NCI-H1105 (cell line): ENCODE results near the gene CYGB.
"Not testable (repeated sequence)": the region's sequence is repeated elsewhere in the genome, so short reads cannot be mapped to it uniquely, and the experiment has no call there.

Source experiments
- DNase-seq: peaks from one replicate; lab custom pipeline; 2025; lab: John Stamatoyannopoulos, UW

Gene CYGB

GRCh38 chr17:76538281-76538931 lies 897 bp upstream of the CYGB start:
- DNase-seq, result no peak

DNA sequence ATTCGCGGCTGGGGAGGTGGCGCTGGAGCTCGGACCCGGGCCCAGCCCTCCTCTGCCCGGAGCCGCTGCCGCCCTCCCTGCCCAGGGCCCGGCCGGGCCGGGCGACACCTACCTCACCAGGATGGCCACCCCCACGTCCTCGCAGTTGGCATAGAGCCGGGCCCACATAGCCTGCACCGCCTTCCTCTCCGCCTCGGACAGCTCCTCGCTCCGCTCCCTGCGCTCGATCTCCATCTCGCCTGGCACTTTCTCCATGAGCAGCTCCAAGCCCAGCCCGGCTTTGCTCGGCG lies 276 bp downstream of the CYGB start:
- no peak for DNase-seq

DNA sequence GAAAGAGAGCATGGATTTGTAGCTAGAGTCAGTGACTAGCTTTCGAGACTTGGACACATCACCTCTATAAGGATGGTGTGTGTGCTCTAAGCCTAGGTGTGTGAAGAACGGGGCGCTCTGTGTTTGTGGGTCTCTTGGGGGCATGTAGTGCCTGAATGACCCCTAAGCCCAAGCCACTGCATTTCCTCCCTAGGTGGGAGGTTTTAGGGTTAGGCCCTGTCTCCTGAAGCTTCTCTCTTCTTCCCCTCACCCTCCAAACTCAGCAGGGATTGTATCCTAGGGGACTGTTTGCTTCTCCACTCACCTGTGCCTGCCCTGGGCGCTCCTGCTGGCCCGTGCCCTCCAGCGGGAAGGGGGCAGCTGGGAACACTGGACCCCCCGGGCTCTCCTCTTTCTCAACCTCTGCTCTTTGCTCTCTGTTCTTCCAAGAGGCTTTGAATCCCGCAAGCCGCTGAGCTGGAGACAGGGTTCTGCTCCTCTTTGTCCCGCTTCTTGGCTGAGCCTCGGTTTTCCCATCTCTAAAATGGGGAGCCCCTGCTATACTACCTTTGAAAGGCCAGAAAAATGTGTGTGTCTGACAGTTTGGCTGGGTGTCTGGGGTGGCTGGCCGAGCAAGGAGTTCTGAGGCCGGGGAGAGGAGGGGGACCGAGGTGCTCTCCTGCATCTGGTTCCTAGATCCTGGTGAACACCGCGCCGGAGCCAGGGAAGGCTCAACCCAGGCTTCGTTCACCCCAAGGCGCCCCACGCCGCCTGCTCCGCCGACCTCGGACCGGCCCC lies 810 bp downstream of the CYGB start:
- DNase-seq, result no peak

DNA sequence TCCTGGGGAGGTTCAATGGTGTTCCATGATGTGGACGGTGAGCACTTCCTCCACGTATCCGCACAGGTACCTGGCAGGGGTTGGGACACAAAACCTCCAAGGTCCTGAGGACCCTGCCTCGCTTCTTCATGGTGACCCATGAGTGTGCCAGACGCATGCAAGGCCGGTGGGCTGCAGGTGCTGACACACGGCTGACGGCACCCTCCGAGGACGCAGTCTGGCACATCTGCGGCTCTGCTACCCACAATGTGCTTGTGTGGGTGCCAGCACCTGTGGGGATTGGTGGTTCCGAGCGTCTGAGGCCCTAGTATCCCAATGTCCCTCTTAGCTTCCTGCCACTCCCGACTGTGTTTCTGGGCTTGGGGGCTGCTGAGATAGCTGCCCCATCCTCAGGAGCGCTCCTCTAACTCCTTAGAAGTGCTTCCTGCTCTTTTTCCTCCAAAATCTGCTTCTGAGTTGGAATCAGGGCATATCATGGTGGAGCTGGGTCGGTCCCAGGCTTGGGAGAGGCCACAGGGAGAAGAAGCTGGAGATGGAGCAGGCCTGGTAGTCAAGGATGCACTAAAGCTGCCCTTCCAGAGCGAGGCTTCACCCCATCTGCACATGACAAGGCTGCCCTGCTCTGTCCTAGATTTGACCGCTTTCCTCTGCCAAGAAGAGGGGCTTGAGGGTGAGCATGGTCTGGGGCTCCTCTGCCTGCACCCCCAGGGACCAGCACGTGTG lies 1.6 kb downstream of the CYGB start:
- DNase-seq, result no peak

DNA sequence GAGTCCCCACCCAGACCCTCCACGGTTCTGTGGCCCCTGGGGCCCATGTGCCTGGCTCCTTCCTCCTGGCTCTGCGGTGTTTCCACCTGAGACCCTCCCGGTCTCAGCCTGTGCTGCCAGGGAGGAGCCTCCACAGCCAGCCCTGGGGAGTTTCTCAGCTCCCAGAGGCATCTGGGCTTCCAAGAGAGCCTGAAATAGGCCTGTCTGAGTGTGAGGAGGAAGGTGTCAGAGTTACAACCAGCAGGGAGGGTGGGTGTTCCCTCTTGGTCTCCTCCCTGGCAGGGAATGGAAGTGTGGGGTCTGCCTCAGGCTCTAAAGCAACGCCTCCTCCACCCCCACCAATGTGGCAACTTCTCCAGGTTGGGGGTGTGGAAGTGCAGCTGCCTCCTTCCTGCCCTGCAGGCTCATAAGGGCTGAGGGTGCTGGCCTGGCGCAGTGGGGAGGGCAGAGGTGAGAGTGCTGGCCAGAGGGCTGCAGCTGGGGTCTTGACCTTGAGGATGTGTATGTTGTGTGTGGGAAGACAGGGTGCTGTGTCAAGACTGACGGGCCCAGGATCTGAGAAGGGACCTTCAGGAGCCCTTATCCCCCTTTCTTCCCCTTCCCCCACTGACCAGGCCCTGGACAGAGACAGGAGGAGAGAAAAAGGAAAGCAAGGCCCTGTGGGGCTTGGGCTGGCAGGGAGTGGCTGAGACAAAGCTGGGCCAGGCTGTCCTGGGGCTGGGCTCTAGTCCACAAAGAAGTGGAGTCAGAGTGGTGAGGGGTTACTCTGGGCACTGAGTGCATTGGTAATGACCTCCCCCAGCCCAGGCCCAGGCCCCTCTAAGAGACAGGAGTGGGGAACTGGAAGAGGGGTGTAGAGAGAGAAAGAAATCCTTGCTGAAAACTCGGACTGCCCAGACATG lies 2.4 kb downstream of the CYGB start:
- no peak for DNase-seq

GRCh38 chr17:76533640-76534359 lies 3.7 kb downstream of the CYGB start:
- DNase-seq, result not testable (repeated sequence)

DNA sequence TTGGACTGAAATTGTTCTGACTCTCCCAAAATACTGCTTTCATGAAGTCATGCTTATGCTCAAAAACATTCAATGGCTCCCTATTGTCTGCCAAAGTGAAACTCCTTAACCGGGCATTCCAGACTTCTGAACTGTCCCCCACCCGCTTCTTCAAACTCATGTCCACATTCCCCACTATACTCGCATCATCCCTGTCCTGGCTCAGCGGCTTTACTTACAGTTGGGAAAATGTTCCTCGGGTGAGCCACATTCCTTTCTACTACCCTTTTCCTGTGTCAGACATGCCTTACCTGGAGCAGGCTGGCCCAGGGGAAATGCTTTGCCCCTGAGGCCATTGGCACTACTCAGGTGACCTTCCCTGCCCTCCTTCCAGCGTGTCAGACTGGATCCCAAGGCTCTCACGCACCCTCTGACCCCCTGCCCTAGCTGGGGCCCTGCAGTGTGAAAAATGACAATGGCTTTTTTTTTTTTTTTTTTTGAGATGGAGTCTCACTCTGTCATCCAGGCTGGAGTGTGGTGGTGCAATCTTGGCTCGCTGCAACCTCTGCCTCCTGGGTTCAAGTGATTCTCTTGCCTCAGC lies 5.3 kb downstream of the CYGB start:
- DNase-seq, result no peak

DNA sequence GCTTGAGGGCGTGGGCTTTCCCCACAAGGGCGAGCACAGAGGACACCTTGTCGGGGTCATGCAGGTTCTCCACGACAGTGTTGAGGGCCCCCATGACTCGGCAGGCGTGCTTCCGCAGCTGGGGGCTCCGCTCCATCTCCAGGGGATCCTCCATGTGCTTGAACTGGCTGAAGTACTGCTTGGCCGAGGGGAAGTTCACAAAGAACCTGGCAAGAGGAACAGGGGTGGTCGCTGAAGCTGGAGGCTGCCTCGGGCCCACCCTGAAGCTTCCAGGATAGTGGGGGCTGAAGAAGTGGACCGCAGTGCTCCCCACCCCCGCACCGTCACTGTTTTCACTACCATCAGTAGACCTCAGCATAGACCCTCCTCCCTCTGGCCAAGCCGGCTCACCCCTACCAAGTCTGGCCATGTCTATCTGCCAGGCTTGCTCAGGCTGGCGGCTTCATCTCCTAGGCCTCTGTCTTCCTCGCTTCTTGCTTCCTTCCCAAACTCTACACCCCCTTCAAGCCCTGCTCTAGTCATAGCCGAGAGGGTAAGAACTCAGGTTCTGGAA lies 5.9 kb downstream of the CYGB start:
- DNase-seq, result no peak

GRCh38 chr17:76530811-76531485 lies 6.6 kb downstream of the CYGB start:
- DNase-seq, result no peak

DNA sequence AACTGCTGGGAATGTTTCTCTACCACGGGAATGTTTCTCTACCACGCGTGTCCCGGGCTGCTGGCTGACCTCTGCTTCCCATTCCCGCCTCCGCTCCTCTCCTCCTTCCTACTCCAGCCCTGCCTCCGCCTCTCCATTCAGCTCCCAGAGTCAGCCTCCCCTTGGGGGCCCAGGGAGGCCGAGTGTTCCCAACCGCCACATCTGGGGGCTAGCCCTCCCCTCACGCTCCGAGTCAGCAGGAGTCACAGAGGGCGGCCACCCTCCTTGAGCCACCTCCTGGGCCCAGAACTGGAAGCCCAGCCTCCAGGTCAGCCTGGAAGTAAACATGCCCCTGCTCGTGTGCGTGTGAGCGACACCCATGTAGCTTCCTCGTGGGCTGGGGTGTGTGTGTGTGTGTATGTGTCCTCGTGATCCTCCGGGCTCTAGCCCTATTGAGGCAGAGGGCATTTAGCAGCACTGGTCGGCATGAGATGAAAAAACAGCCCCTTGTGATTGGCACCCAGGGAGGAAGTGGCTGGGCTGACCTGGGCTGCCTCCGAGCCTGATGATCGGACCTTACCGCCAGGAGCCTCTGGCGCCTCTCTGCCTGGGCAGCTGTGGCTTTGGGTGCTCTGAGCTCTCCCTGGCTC lies 7.3 kb downstream of the CYGB start:
- DNase-seq, result no peak

GRCh38 chr17:76529224-76530094 lies 8.1 kb downstream of the CYGB start:
- DNase-seq, result no peak

GRCh38 chr17:76528528-76529223 lies 8.8 kb downstream of the CYGB start:
- no peak for DNase-seq

- no peak for DNase-seq
Observed at GRCh38 chr17:76528156-76528527, 9.4 kb downstream of the CYGB start.

DNA sequence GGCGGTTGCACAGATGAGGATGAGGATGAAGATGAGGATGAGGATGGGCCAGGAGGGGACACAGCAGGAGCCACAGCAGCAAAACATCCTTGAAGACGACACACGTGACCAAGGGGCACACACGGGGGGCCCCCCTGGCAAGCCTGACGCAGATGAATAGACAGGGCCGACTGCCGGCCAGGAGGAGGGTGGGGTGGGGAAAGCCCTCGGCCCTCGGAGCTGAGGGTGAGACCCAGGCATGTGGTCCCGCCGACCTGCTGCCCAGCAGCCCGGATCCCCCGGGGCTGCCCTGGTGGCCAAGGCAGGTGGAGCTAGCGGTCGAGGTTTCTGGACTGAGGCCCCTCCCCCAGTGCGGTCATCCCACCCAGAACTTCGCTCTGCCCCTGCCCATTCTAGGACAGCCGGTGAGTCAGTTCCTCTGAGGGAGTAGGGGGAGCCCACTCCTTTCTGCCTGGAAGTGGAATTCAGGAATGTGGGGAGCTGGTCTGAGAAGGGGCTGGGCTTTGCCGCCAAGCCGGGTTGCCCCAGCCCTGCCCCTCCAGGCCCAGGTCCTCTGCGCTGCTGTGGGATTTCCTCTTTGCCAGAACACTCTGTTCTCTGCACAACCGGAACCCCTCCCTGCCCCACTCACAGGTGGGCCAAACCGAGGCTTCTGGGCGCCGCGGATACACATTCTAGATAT lies 9.9 kb downstream of the CYGB start:
- no peak for DNase-seq

DNA sequence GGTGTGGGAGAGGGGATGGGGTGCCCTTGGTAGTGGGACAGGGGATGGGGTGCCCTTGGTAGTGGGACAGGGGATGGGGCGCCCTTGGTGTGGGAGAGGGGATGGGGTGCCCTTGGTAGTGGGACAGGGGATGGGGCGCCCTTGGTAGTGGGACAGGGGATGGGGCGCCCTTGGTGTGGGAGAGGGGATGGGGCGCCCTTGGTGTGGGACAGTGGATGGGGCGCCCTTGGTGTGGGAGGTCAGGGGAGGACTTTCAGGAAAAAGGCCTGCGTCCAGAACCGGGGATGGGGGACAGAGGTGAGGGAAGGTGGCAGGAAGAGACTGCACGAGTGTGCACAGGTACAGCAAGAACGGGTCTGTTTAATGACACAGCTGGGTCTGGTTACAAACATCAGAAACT lies 10.5 kb downstream of the CYGB start:
- not testable (repeated sequence) for DNase-seq

DNA sequence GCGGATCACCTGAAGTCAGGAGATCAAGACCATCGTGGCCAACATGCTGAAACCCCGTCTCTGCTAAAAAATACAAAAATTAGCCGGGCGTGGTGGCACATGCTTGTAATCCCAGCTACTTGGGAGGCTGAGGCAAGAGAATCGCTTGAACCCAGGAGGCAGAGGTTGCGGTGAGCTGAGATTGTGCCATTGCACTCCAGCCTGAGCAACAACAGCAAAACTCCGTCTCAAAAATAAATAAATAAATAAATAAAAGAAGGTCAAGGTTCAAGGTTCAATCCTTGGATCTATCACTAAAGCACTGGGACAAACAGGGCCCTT lies 12.0 kb downstream of the CYGB start:
- DNase-seq, result not testable (repeated sequence)

GRCh38 chr17:76524598-76525512 lies 12.7 kb downstream of the CYGB start:
- no peak for DNase-seq
